AG08396 (cell line): ENCODE results near the gene NEFH.
"Not testable (repeated sequence)": the region's sequence is repeated elsewhere in the genome, so short reads cannot be mapped to it uniquely, and the experiment has no call there.

Source experiments
- DNase-seq: peaks from one replicate; pipeline ENCODE4 v3.0.0; 2012; ENCODE audit warnings: low spot score, mixed read lengths

Gene NEFH

DNA sequence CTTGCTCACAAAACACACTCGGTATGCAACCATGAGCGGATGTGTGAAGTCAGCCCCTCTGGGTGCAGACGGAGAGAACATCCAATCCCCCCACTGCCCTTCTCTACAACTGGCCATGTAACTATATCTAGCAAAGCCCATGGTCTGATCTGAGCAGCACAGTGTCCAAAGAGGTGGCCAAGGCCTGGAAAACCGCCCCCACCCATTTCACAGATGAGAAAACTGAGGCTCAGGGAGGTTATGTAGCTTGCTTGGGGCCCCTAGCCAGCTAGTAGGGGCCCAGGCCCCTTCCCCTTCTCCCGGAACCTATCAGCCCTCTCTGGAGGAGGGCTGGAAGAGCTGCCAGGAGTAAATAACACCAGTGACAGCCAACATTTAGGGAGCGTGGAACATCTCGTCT, 15.4 kb upstream of the NEFH start:
- no peak for DNase-seq

DNA sequence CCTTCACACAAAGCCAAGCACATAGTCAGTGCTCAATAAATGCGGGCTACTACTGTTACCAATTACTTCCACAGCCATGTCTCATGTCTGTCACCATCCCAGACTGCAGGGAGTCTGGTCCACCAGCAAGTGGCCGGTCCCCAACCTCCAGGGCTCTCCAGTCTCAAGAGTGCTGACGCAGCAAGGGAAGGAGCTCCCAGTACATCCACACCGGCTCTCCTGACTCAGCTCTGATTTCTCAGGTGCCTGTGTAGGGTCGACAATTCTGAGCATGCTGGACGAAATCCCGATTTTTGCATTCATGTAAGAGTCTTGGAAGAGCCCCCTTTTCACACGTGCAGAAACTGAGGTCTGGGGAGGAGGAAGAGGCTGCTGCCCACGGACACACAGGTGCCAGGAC, 10.3 kb upstream of the NEFH start:
- DNase-seq = no peak

GRCh38 chr22:29470159-29470855, 9.7 kb upstream of the NEFH start:
- DNase-seq = peak; percentile 86

GRCh38 chr22:29473001-29473400, 7.0 kb upstream of the NEFH start:
- no peak for DNase-seq

DNA sequence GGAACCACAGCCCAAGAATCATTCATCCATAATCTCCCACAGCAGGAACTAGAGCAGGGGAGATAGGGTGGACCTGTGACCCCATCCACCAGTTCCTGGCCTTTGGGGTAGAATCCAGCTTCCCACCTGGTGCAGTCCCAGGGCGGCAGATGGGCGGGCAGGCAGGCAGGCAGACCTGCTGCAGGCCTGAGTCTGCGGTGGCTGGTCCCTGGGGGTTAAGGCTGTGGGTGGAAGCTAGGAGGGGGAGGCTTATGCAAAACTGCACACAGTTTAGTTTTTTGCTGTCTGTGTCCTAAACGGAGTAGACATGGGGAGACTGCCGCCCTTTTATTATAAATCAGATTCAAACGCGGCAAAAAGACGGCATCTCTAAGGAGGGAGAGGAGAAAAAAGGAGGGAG, 4.5 kb upstream of the NEFH start:
- no peak for DNase-seq

GRCh38 chr22:29476116-29476515, 3.9 kb upstream of the NEFH start:
- DNase-seq = no peak

DNA sequence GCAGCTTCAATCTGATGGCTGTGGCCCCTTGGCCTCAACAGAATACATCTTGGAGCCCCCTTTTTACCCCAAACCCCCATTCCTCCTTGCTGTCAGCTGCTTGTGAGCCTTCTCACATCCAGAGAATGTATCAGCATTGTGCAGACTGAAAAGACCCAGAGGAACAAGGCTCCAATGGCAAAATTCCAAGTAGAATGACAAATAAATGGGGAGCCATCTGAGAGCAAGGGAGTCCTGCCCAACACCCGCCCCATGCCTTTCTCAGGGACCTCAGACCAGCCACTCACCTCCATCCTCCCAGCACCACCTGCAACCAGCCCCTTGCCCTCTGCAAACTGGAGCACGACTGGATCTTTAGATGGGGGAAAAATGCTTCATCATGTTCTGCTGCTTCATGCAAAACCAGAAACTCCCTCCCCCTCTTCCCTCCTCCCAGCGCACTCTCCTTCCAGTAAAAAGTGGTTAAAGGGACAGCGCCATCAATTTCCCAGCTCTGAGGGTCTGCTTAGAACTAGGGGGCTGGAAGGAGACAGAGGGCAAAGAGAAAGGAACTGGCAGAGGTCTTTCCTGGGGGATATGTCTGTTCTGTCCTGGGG, 2.2 kb upstream of the NEFH start:
- DNase-seq = no peak

- DNase-seq = peak; percentile 72
Measured at GRCh38 chr22:29478326-29479276, 1.4 kb upstream of the NEFH start.

DNA sequence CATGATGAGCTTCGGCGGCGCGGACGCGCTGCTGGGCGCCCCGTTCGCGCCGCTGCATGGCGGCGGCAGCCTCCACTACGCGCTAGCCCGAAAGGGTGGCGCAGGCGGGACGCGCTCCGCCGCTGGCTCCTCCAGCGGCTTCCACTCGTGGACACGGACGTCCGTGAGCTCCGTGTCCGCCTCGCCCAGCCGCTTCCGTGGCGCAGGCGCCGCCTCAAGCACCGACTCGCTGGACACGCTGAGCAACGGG, 169 bp downstream of the NEFH start:
- DNase-seq = no peak

GRCh38 chr22:29480512-29481264, 670 bp downstream of the NEFH start:
- DNase-seq = no peak

- DNase-seq = no peak
Measured at GRCh38 chr22:29481265-29482000, 1.4 kb downstream of the NEFH start.

DNA sequence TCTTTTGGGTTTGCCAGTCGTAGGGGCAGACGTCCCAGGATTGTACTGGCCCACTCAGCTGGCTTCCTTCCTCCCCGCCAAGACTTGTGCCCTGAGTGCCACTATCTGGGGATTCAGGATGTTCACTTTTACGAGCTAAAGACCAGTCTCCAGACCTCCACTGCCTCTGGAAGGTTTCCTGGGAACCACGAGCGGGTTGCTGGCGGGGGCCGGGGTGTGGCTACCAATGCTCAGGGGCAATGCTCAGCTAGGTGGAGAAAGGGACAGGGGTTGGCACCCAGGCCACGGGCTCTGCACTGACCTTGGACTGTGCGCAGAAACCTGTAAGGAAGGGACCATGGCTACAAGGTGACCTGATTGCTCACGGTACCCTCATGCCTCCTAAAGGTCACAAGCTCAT, 2.2 kb downstream of the NEFH start:
- DNase-seq = peak; percentile 5

DNA sequence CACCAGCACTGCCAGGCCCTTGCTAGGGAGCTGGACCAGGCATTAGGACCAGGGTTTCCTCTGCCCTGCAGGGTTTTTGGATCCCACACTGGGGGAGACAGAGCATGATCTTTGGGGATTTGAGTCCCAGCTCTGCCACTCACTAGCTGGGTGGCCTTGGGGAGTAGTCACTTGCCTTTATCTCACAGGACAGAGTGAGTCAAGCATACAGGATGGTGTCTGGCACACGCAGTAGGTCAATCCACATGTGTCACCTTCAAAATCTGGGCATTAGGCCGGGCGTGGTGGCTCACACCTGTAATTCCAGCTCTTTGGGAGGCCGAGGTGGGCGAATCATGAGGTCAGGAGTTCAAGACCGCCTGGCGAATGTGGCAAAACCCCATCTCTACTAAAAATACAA, 2.7 kb downstream of the NEFH start:
- DNase-seq = no peak

DNA sequence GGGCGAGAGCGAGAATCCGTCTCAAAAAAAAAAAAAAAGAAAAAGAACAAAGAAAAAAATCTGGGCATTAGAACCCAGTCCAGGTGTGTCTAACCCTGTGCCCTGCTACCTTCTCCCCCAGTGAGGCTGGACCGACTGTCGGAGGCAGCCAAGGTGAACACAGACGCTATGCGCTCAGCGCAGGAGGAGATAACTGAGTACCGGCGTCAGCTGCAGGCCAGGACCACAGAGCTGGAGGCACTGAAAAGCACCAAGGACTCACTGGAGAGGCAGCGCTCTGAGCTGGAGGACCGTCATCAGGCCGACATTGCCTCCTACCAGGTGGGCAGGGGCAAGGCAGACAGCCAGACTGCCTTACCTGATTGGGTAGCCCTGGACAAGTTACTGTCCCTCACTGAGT, 3.2 kb downstream of the NEFH start:
- no peak for DNase-seq

DNA sequence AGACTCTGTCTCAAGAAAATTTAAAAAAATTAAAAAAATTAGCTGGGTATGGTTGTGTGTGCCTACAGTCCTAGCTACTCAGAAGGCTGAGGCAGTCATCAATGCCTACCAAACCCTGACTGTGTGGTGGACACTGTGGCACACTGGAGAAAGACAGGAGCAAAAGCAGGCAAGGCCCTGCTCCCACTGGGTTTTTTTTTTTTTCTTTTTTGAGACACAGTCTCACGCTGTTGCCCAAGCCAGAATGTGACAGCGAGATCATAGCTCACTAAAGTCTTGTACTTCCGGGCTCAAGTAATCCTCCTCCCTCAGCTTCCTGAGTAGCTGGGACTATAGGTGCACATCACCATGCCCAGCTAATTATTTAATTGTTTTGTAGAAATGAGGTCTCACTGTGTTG, 4.6 kb downstream of the NEFH start:
- no peak for DNase-seq

DNA sequence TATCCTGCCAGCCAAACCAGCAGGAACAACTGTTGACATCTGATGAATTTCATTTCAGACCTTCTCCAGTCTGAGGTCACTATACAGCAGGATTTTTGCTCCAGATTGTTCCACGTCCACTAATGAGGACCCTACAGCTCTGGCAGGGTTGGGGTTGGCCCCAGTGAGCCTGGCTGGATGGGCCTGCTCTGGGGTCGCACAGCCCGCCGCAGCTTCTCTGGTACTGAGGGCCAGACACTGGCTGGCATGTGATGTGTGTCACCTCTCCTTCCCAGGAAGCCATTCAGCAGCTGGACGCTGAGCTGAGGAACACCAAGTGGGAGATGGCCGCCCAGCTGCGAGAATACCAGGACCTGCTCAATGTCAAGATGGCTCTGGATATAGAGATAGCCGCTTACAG, 5.4 kb downstream of the NEFH start:
- no peak for DNase-seq

DNA sequence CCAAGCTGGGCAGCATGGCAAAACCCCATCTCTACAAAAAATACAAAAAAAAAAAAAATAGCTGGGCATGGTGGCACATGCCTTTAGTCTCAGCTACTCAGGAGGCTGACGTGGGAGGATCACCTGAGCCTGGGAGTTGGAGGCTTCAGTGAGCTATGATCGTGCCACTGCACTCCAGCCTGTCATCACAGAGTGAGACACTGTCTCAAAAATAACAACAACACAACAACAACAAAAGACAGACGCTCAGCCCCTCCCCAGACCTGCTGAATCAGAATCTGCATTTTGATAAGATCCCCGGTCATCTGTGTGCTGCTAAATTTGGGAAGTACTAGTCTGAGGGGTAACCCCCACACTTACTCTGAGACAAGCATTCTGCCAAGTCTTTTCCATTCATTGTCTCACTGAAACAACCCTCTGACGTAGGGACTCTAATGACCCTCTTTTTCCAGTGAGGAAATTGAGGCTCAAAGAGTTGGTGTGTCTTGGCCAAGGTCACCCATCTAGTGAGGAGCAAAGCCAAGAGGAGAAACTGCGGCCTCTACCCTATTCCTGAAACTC, 7.5 kb downstream of the NEFH start:
- DNase-seq = no peak

DNA sequence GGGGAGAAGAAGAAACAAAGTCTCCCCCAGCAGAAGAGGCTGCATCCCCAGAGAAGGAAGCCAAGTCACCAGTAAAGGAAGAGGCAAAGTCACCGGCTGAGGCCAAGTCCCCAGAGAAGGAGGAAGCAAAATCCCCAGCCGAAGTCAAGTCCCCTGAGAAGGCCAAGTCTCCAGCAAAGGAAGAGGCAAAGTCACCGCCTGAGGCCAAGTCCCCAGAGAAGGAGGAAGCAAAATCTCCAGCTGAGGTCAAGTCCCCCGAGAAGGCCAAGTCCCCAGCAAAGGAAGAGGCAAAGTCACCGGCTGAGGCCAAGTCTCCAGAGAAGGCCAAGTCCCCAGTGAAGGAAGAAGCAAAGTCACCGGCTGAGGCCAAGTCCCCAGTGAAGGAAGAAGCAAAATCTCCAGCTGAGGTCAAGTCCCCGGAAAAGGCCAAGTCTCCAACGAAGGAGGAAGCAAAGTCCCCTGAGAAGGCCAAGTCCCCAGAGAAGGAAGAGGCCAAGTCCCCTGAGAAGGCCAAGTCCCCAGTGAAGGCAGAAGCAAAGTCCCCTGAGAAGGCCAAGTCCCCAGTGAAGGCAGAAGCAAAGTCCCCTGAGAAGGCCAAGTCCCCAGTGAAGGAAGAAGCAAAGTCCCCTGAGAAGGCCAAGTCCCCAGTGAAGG, 9.2 kb downstream of the NEFH start:
- not testable (repeated sequence) for DNase-seq

- no peak for DNase-seq
Measured at GRCh38 chr22:29491012-29491411, 11.0 kb downstream of the NEFH start.

DNA sequence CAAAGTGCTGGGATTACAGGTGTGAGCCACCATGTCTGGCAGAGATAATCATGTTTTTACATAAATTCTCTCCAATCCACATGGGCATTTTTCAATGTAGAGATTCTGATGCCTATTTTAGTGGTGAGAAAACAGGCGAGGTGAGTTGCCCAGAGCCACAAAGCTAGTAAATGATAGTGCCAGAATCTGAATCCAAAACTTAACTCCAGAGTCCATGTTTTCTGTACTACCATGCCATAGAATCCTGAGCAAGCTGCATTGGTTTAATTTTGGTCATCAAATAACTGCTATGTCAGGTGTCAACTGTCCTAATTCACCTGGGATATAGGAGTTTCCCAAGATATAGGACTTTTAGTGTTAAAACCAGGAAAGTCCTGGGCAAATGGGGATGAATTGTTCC, 13.6 kb downstream of the NEFH start:
- no peak for DNase-seq

GRCh38 chr22:29499852-29500251, 19.8 kb downstream of the NEFH start:
- DNase-seq = no peak
